GM19372 (cell line): Measurements from ENCODE around the gene EXOC4.

ENCODE experiments used
- ATAC-seq: cut with Tn5 transposase; IDR thresholded peaks from one replicate; pipeline ENCODE4 v1.9.1; 2021; ENCODE audit warnings: mild to moderate bottlenecking, low read depth, moderate library complexity; ENCODE audit not compliant: unreplicated experiment

Gene EXOC4

GRCh38 chr7:133409966-133410365 lies 157.1 kb downstream of the EXOC4 start:
- ATAC-seq, result no peak

GRCh38 chr7:133411395-133411794 lies 158.5 kb downstream of the EXOC4 start:
- no peak for ATAC-seq

GRCh38 chr7:133412942-133413341 lies 160.1 kb downstream of the EXOC4 start:
- no peak for ATAC-seq

GRCh38 chr7:133419041-133419440 lies 166.2 kb downstream of the EXOC4 start:
- ATAC-seq, result no peak

- ATAC-seq, result no peak
These were observed 170.7 kb downstream of the EXOC4 start for GRCh38 chr7:133423618-133424017.

GRCh38 chr7:133428326-133428725 lies 175.4 kb downstream of the EXOC4 start:
- ATAC-seq, result no peak

- no peak for ATAC-seq
These were observed 176.0 kb downstream of the EXOC4 start for GRCh38 chr7:133428876-133429275.

GRCh38 chr7:133429371-133429770 lies 176.5 kb downstream of the EXOC4 start:
- ATAC-seq, result no peak

GRCh38 chr7:133431134-133431724 lies 178.4 kb downstream of the EXOC4 start:
- ATAC-seq, result no peak

GRCh38 chr7:133433165-133433812 lies 180.4 kb downstream of the EXOC4 start:
- ATAC-seq, result no peak

- no peak for ATAC-seq
These were observed 181.5 kb downstream of the EXOC4 start for GRCh38 chr7:133434246-133434865.

GRCh38 chr7:133436014-133436428 lies 183.1 kb downstream of the EXOC4 start:
- no peak for ATAC-seq

GRCh38 chr7:133437544-133437943 lies 184.7 kb downstream of the EXOC4 start:
- no peak for ATAC-seq

- no peak for ATAC-seq
These were observed 189.9 kb downstream of the EXOC4 start for GRCh38 chr7:133442818-133443217.

GRCh38 chr7:133445617-133446016 lies 192.7 kb downstream of the EXOC4 start:
- no peak for ATAC-seq

- ATAC-seq, result no peak
These were observed 195.1 kb downstream of the EXOC4 start for GRCh38 chr7:133448012-133448411.

GRCh38 chr7:133452577-133452976 lies 199.7 kb downstream of the EXOC4 start:
- no peak for ATAC-seq

GRCh38 chr7:133458688-133459087 lies 205.8 kb downstream of the EXOC4 start:
- no peak for ATAC-seq

- no peak for ATAC-seq
These were observed 208.5 kb downstream of the EXOC4 start for GRCh38 chr7:133461421-133461820.

GRCh38 chr7:133475655-133476054 lies 222.8 kb downstream of the EXOC4 start:
- ATAC-seq, result no peak

GRCh38 chr7:133477791-133478190 lies 224.9 kb downstream of the EXOC4 start:
- ATAC-seq, result no peak

GRCh38 chr7:133478591-133479135 lies 225.8 kb downstream of the EXOC4 start:
- ATAC-seq, result no peak
